ENCODE data around the gene PAPPA. TPM values are rescaled to one million over a fixed set of nuclear protein-coding genes. Genes with fewer than 3 reads are reported as not detected.

Gene PAPPA
- total RNA-seq, 1 experiment from 2014 or later: 0.05 TPM

GRCh38 chr9:116380496-116380995 lies 227.0 kb downstream of the PAPPA start:
- RAD21 ChIA-PET (ENCODE audit: low non-redundant PET in 1 of 2, low total read pairs in 2 of 2, uncharacterized antibody in 2 of 2, unreplicated experiment in 2 of 2): no interaction called here
- Histone ChIP-seq H3K4me1 (ENCODE audit: control insufficient read depth in 1 of 2, insufficient read depth in 2 of 2, low read length in 2 of 2) (peaks cover 11 to 17% of the 10 kb centered on the region in 2 experiments), H3K9ac (ENCODE audit: low read length) (no peak overlapping the region)

GRCh38 chr9:116381350-116381749 lies 227.8 kb downstream of the PAPPA start:
- peaks cover 11 to 17% of the 10 kb centered on the region in 2 experiments for H3K4me1 ChIP-seq (ENCODE audit: control insufficient read depth in 1 of 2, insufficient read depth in 2 of 2, low read length in 2 of 2)
- no peaks in the 10 kb centered on the region for H4K20me1 ChIP-seq (ENCODE audit: insufficient read depth)
- TF ChIP-seq ZNF274 (IDR thresholded peaks at IDR 0.05; ENCODE audit: low read depth, low read length) (no peak), ATF3 (IDR thresholded peaks at IDR 0.05) (no peak), EGR1 (IDR thresholded peaks at IDR 0.05; ENCODE audit: low read depth) (no peak), SRF (IDR thresholded peaks at IDR 0.05; ENCODE audit: low read depth) (no peak), CTCF (IDR thresholded peaks at IDR 0.05 in 2 of 3, conservative IDR thresholded peaks at IDR 0.05 in 1 of 3; ENCODE audit: borderline replicate concordance in 1 of 3, insufficient read depth in 1 of 3, low read depth in 2 of 3, low read length in 2 of 3) (no peak), ZFX (IDR thresholded peaks at IDR 0.05) (no peak), RAD21 (IDR thresholded peaks at IDR 0.05; ENCODE audit: low read depth) (no peak), POLR2A (IDR thresholded peaks at IDR 0.05; ENCODE audit: borderline replicate concordance, extremely low read depth, insufficient read depth, insufficient read length) (no peak), EZH2 (IDR thresholded peaks at IDR 0.05) (no peak), FOSL1 (IDR thresholded peaks at IDR 0.05; ENCODE audit: low read depth) (no peak), SP1 (IDR thresholded peaks at IDR 0.05; ENCODE audit: low read depth) (no peak), EZH2phosphoT487 (IDR thresholded peaks at IDR 0.05; ENCODE audit: borderline replicate concordance) (no peak), CBX3 (IDR thresholded peaks at IDR 0.05; ENCODE audit: low read depth) (no peak), ELF1 (IDR thresholded peaks at IDR 0.05; ENCODE audit: borderline replicate concordance, low read depth) (no peak)
- POLR2A ChIA-PET: no interaction called here
- no peaks in the 10 kb centered on the region for H3K9me2 ChIP-seq (ENCODE audit: insufficient read depth)
- H3K27me3 ChIP-seq (ENCODE audit: insufficient read depth, low read length): no peaks in the 10 kb centered on the region
- ATAC-seq (no peak), DNase-seq (ENCODE audit: low read depth, low spot score) (no peak)
- H2AFZ ChIP-seq (ENCODE audit: low read depth, low read length, poor library complexity, severe bottlenecking): no peak overlapping the region
- H3K36me3 ChIP-seq (ENCODE audit: control insufficient read depth in 1 of 2, insufficient read depth in 2 of 2, low read length in 2 of 2): no peaks in the 10 kb centered on the region
- H3K4me3 ChIP-seq (replicated peaks in 1 of 2; ENCODE audit: low read depth in 1 of 2, low read length in 2 of 2): no peak overlapping the region
- no peak overlapping the region for H3K9ac ChIP-seq (ENCODE audit: low read length)
- H3K79me2 ChIP-seq (ENCODE audit: insufficient read depth, low read length): no peaks in the 10 kb centered on the region
- H3K27ac ChIP-seq (ENCODE audit: low read depth, low read length): no peak overlapping the region
- H3K9me3 ChIP-seq (ENCODE audit: control insufficient read depth in 1 of 2, insufficient read depth in 1 of 2, low read depth in 1 of 2, low read length in 2 of 2): no peaks in the 10 kb centered on the region
- intact Hi-C loops (cut with micrococcal nuclease): no loop called here
- RAD21 ChIA-PET (ENCODE audit: low non-redundant PET in 1 of 2, low total read pairs in 2 of 2, uncharacterized antibody in 2 of 2, unreplicated experiment in 2 of 2): no interaction called here
- H3K4me2 ChIP-seq (ENCODE audit: low read length): no peak overlapping the region
- no TSS peak for BruUV-seq (replicated peaks)
- CTCF ChIA-PET: no interaction called here

More at GRCh38 chr9:116380496-116380995, 227.0 kb downstream of the PAPPA start:
- Histone ChIP-seq H4K20me1 (ENCODE audit: insufficient read depth) (no peaks in the 10 kb centered on the region), H3K79me2 (ENCODE audit: insufficient read depth, low read length) (no peaks in the 10 kb centered on the region), H3K36me3 (ENCODE audit: control insufficient read depth in 1 of 2, insufficient read depth in 2 of 2, low read length in 2 of 2) (no peaks in the 10 kb centered on the region), H3K9me3 (ENCODE audit: control insufficient read depth in 1 of 2, insufficient read depth in 1 of 2, low read depth in 1 of 2, low read length in 2 of 2) (no peaks in the 10 kb centered on the region), H3K27ac (ENCODE audit: low read depth, low read length) (no peak overlapping the region), H2AFZ (ENCODE audit: low read depth, low read length, poor library complexity, severe bottlenecking) (no peak overlapping the region), H3K4me2 (ENCODE audit: low read length) (no peak overlapping the region), H3K9me2 (ENCODE audit: insufficient read depth) (no peaks in the 10 kb centered on the region), H3K27me3 (ENCODE audit: insufficient read depth, low read length) (no peaks in the 10 kb centered on the region), H3K4me3 (replicated peaks in 1 of 2; ENCODE audit: low read depth in 1 of 2, low read length in 2 of 2) (no peak overlapping the region)
- no peak for TF ChIP-seq SRF (IDR thresholded peaks at IDR 0.05; ENCODE audit: low read depth)
- BruUV-seq (replicated peaks): no TSS peak
- CTCF ChIA-PET: no interaction called here
- DNase-seq (ENCODE audit: low read depth, low spot score): no peak
- intact Hi-C loops (cut with micrococcal nuclease): no loop called here
- POLR2A ChIA-PET: no interaction called here
- ATAC-seq: no peak
